Activated T-cell treated with anti-CD3 and anti-CD28 coated beads for 1 hour (primary cell): Measurements from ENCODE around the gene NDOR1.

Experiments
- DNase-seq: peaks from one replicate; pipeline ENCODE4 v3.0.0-alpha.2; 2020; ENCODE audit warnings: low read depth

The NDOR1 gene

GRCh38 chr9:137264067-137264466 lies 58.6 kb downstream of the NDOR1 start:
- DNase-seq = no peak

- no peak for DNase-seq
These were observed 60.1 kb downstream of the NDOR1 start for GRCh38 chr9:137265496-137266161.

GRCh38 chr9:137266162-137266527 lies 60.6 kb downstream of the NDOR1 start:
- DNase-seq = no peak
